H1 (cell line): ENCODE data around the gene ZNF598. TPM values are rescaled to one million over a fixed set of nuclear protein-coding genes. Genes with fewer than 3 reads are reported as not detected.

Experiments used
- CTCF ChIA-PET: fragments of 300-600 bp; sonication (Branson Sonifier 250); formaldehyde crosslinking; loops from one replicate; lab custom pipeline; 2021; ENCODE audit not compliant: partially characterized antibody; lab: Charles Lee
- POLR2A ChIA-PET: fragments of 300-600 bp; sonication (Branson Sonifier 250); formaldehyde crosslinking; loops from one replicate; lab custom pipeline; 2021; ENCODE audit warnings: inconsistent platforms; ENCODE audit not compliant: partially characterized antibody; lab: Charles Lee
- DNase-seq, 2 experiments: peaks; one replicate each; pipeline versions ENCODE4 v3.0.0 to v3.0.0-alpha.2; 2010 to 2022; ENCODE audit warnings: low spot score in 2 of 2, low read depth in 1 of 2, mixed read lengths in 1 of 2
- FAIRE-seq: peaks from 2 replicates; lab custom pipeline; 2011; peaks lifted over from hg19 to GRCh38; lab: Jason Lieb, UNC
- H2AFZ ChIP-seq: 2 replicates; pipeline ENCODE4 v1.8.1; 2012; ENCODE audit warnings: low read length, inconsistent platforms
- H2AK5ac ChIP-seq: 2 replicates; pipeline ENCODE4 v1.6.1; 2013; ENCODE audit warnings: low read depth, low read length
- H2BK120ac ChIP-seq: replicated peaks from 2 replicates; pipeline ENCODE3; 2013; ENCODE audit warnings: low read depth, low read length, inconsistent platforms
- H2BK12ac ChIP-seq: 2 replicates; pipeline ENCODE4 v1.6.1; 2013; ENCODE audit warnings: low read depth, low read length
- H2BK15ac ChIP-seq: 2 replicates; pipeline ENCODE4 v1.6.1; 2013; ENCODE audit warnings: low read length
- H2BK20ac ChIP-seq: 2 replicates; pipeline ENCODE4 v1.6.1; 2013; ENCODE audit warnings: low read length
- H2BK5ac ChIP-seq: 2 replicates; pipeline ENCODE4 v1.6.1; 2013; ENCODE audit warnings: low read depth, low read length
- H3K14ac ChIP-seq: 2 replicates; pipeline ENCODE4 v1.6.1; 2013; ENCODE audit warnings: inconsistent platforms; ENCODE audit not compliant: insufficient read length
- H3K18ac ChIP-seq: 2 replicates; pipeline ENCODE4 v1.6.1; 2013; ENCODE audit warnings: low read length; ENCODE audit errors: extremely low read depth
- H3K23ac ChIP-seq: 2 replicates; pipeline ENCODE4 v1.6.1; 2013; ENCODE audit warnings: inconsistent platforms; ENCODE audit not compliant: insufficient read length
- H3K23me2 ChIP-seq: 2 replicates; pipeline ENCODE4 v1.6.1; 2013; ENCODE audit warnings: low read depth, low read length
- H3K27ac ChIP-seq: 2 replicates; pipeline ENCODE4 v1.6.1; 2011; ENCODE audit warnings: low read depth, low read length, inconsistent platforms
- H3K27me3 ChIP-seq, 4 experiments: replicated peaks in 1 of 4; 1 replicate in 1 of 4; 2 replicates in 3 of 4; pipeline versions ENCODE4 v1.6.1 to v1.8.1; 2011 to 2013; ENCODE audit warnings: low read length in 3 of 4, mild to moderate bottlenecking in 3 of 4, inconsistent platforms in 2 of 4, mixed read lengths in 2 of 4, moderate library complexity in 1 of 4; ENCODE audit not compliant: control insufficient read depth in 3 of 4, insufficient read depth in 3 of 4; ENCODE audit errors: extremely low read depth in 1 of 4
- H3K36me3 ChIP-seq, 4 experiments: 2 replicates each; pipeline versions ENCODE4 v1.6.1 to v1.8.1; 2011 to 2013; ENCODE audit warnings: mild to moderate bottlenecking in 4 of 4, low read length in 3 of 4, moderate library complexity in 2 of 4, control low read depth in 1 of 4, inconsistent platforms in 1 of 4; ENCODE audit not compliant: insufficient read depth in 4 of 4, control insufficient read depth in 2 of 4
- H3K4ac ChIP-seq: replicated peaks from 2 replicates; pipeline ENCODE3; 2013; ENCODE audit warnings: low read length, low read depth, mixed read lengths, inconsistent platforms; ENCODE audit not compliant: insufficient read length
- H3K4me1 ChIP-seq, 4 experiments: replicated peaks in 1 of 4; 1 replicate in 1 of 4; 2 replicates in 3 of 4; pipeline versions ENCODE4 v1.6.1 to v1.8.1; 2011 to 2013; ENCODE audit warnings: low read length in 3 of 4, inconsistent platforms in 2 of 4, mixed read lengths in 1 of 4; ENCODE audit not compliant: insufficient read depth in 4 of 4, control insufficient read depth in 3 of 4
- H3K4me2 ChIP-seq, 2 experiments: 2 replicates each; pipeline versions ENCODE4 v1.6.1 to v1.8.1; 2011 to 2013; ENCODE audit warnings: low read depth in 2 of 2, low read length in 2 of 2, control low read depth in 1 of 2, inconsistent platforms in 1 of 2, mild to moderate bottlenecking in 1 of 2; ENCODE audit not compliant: insufficient read depth in 1 of 2
- H3K4me3 ChIP-seq, 4 experiments: fragments of 200-600, 300-600 bp in 1 of 4; sonication (generic), shearing (Covaris generic), sonication (Bioruptor Twin) in 1 of 4; 2 replicates each; pipeline versions ENCODE4 v1.5.1 to v1.8.1; 2011 to 2016; ENCODE audit warnings: low read length in 4 of 4, low read depth in 3 of 4, control low read depth in 2 of 4, inconsistent platforms in 2 of 4, mild to moderate bottlenecking in 2 of 4, mixed read lengths in 1 of 4, moderate library complexity in 1 of 4; ENCODE audit not compliant: insufficient read depth in 2 of 4; ENCODE audit errors: extremely low read depth in 1 of 4
- H3K56ac ChIP-seq: replicated peaks from 2 replicates; pipeline ENCODE3; 2013; ENCODE audit warnings: low read depth, mild to moderate bottlenecking, mixed read lengths, low read length, inconsistent platforms; ENCODE audit not compliant: insufficient read length
- H3K79me1 ChIP-seq: 2 replicates; pipeline ENCODE4 v1.6.1; 2013; ENCODE audit warnings: low read depth, low read length, control low read depth
- H3K79me2 ChIP-seq, 2 experiments: 2 replicates each; pipeline versions ENCODE4 v1.6.1 to v1.8.1; 2012 to 2013; ENCODE audit warnings: low read length in 2 of 2, mild to moderate bottlenecking in 2 of 2, inconsistent platforms in 1 of 2; ENCODE audit not compliant: insufficient read depth in 2 of 2, control insufficient read depth in 1 of 2
- H3K9ac ChIP-seq, 4 experiments: replicated peaks in 1 of 4; 1 replicate in 1 of 4; 2 replicates in 3 of 4; pipeline versions ENCODE4 v1.6.1 to v1.8.1; 2011 to 2013; ENCODE audit warnings: low read depth in 3 of 4, low read length in 3 of 4, control low read depth in 2 of 4, mild to moderate bottlenecking in 2 of 4, moderate library complexity in 2 of 4, inconsistent platforms in 1 of 4; ENCODE audit errors: extremely low read depth in 1 of 4
- H3K9me3 ChIP-seq, 2 experiments: 2 replicates each; pipeline versions ENCODE4 v1.6.1 to v1.8.1; 2012 to 2013; ENCODE audit warnings: mild to moderate bottlenecking in 2 of 2, moderate library complexity in 2 of 2, control low read depth in 1 of 2, inconsistent platforms in 1 of 2, low read depth in 1 of 2, low read length in 1 of 2, mixed read lengths in 1 of 2; ENCODE audit not compliant: insufficient read depth in 2 of 2
- H4K20me1 ChIP-seq, 2 experiments: replicated peaks in 1 of 2; 2 replicates each; pipeline versions ENCODE3 to v1.8.1; 2011 to 2013; ENCODE audit warnings: inconsistent platforms in 2 of 2, low read length in 2 of 2, mild to moderate bottlenecking in 1 of 2; ENCODE audit not compliant: insufficient read depth in 2 of 2, control insufficient read depth in 1 of 2
- H4K5ac ChIP-seq: 2 replicates; pipeline ENCODE4 v1.6.1; 2013; ENCODE audit warnings: low read length, low read depth, mixed read lengths, inconsistent platforms; ENCODE audit not compliant: insufficient read length
- H4K8ac ChIP-seq: 2 replicates; pipeline ENCODE4 v1.8.0; 2013; ENCODE audit warnings: mild to moderate bottlenecking, moderate library complexity, low read length, inconsistent platforms; ENCODE audit not compliant: insufficient read depth; ENCODE audit errors: extremely low read depth
- H4K91ac ChIP-seq: replicated peaks from 2 replicates; pipeline ENCODE3; 2013; ENCODE audit warnings: low read length, mixed read lengths, inconsistent platforms; ENCODE audit not compliant: insufficient read length
- BACH1 ChIP-seq: IDR thresholded peaks from 2 replicates; pipeline ENCODE4 v1.6.1; 2012; ENCODE audit warnings: low read length, improper control_type of control experiment
- CEBPB ChIP-seq: IDR thresholded peaks from 2 replicates; pipeline ENCODE4 v1.6.1; 2012; ENCODE audit warnings: low read depth, low read length
- CHD2 ChIP-seq: IDR thresholded peaks from 2 replicates; pipeline ENCODE4 v1.6.1; 2012; ENCODE audit warnings: low read length, improper control_type of control experiment
- SIX5 ChIP-seq: IDR thresholded peaks from 2 replicates; pipeline ENCODE4 v1.6.1; 2011; ENCODE audit warnings: mild to moderate bottlenecking, low read depth, low read length
- WGBS, 2 experiments: shearing (Covaris generic) in 1 of 2; methylation state at CpG; one replicate each; pipeline versions ENCODE4 v1.1.6 to v1.1.7; 2013 to 2015; ENCODE audit warnings: low lambda C conversion rate in 2 of 2, mixed read lengths in 2 of 2, inconsistent platforms in 1 of 2, low coverage in 1 of 2, missing lambda C conversion rate in 1 of 2; ENCODE audit not compliant: insufficient replicate concordance in 2 of 2, insufficient coverage in 1 of 2, insufficient read length in 1 of 2; ENCODE audit errors: extremely low coverage in 1 of 2, missing lambda C conversion rate in 1 of 2; 5-methylcytosine and 5-hydroxymethylcytosine counted together
- polyA plus RNA-seq, 7 experiments: library from polyadenylated mRNA; depleted of rRNA in 3 of 7; stranded (reverse) in 5 of 7; unstranded in 2 of 7; fragments of >200 nt in 5 of 7; fragments of 200-250 nt in 2 of 7; gene quantifications; 1 replicate in 5 of 7; 2 replicates in 1 of 7; 4 replicates in 1 of 7; pipeline versions ENCODE4 v1.2.1 to v1.2.3, GENCODE V29; 2011 to 2013; ENCODE audit warnings: missing spikeins in 2 of 7, mixed read lengths in 2 of 7
- total RNA-seq: library from RNA; stranded (reverse); fragmentation: NEBNext Ultra II Directional; extraction: Animal tissue kit (Norgen Biotek cat#: 25700); gene quantifications from 2 replicates; pipeline ENCODE4 v1.2.1, GENCODE V29; 2021

The ZNF598 gene
- total and polyA plus RNA-seq, 2 of the 8 experiments (the other 6 are each of a cell fraction or from before 2014, with no cell fraction given), result 29.3 to 47.6 TPM

GRCh38 chr16:2007081-2007836, 2.4 kb downstream of the ZNF598 start:
- no peak for TF ChIP-seq BACH1
- no peak for TF ChIP-seq CHD2
- no peak for TF ChIP-seq CEBPB
- no peak for TF ChIP-seq SIX5
- H3K9me3 ChIP-seq, result no peaks in the 10 kb centered on the region
- no peak overlapping the region for H2BK20ac ChIP-seq
- no peak overlapping the region for H2BK5ac ChIP-seq
- no peak overlapping the region for H4K5ac ChIP-seq
- no peak overlapping the region for H4K8ac ChIP-seq
- H3K36me3 ChIP-seq, result peaks cover under 1 to 11% (median 6%) of the 10 kb centered on the region in 4 experiments; a peak in 6 of 8 replicates
- no peak overlapping the region for H3K23ac ChIP-seq
- POLR2A ChIA-PET, result interaction anchor here (1.1 to 4.7 kb wide), 9 partner anchors 10 to 148 kb away, joined by 3 to 37 read pairs (median 5); partner anchors contain the start of genes NPW, RNF151, RPS2 and TRAF7
- CTCF ChIA-PET, result interaction anchor here (0.8 to 2.8 kb wide), 10 partner anchors 9 to 140 kb away, joined by 3 to 7 read pairs (median 6); partner anchors contain the start of genes NHERF2 and NPW
- WGBS, 2 experiments, result 88% methylated on average over 10 of the region's 16 CpGs; no CpG with 5 or more reads in 1 of the 2 experiments
- no peak overlapping the region for H2BK12ac ChIP-seq
- peaks cover 22 to 52% of the 10 kb centered on the region in 2 experiments; a peak in 3 of 4 replicates for H3K79me2 ChIP-seq
- DNase-seq, result no peak
- H3K4ac ChIP-seq, result no peak overlapping the region
- no peak overlapping the region for H3K4me3 ChIP-seq
- no peak overlapping the region for H3K56ac ChIP-seq
- H2BK15ac ChIP-seq, result no peak overlapping the region
- H3K27ac ChIP-seq, result no peak overlapping the region
- H2AFZ ChIP-seq, result no peak overlapping the region
- no peak overlapping the region for H4K91ac ChIP-seq
- no peak for FAIRE-seq
- no peak overlapping the region for H2BK120ac ChIP-seq
- H4K20me1 ChIP-seq, result peaks cover 23 to 54% of the 10 kb centered on the region in 2 experiments
- H3K4me1 ChIP-seq, result peaks cover 3 to 38% (median 22%) of the 10 kb centered on the region in 4 experiments
- no peaks in the 10 kb centered on the region for H3K27me3 ChIP-seq
- peaks cover 9% of the 10 kb centered on the region; the same call in 1 of the 2 replicates for H3K79me1 ChIP-seq
- no peak overlapping the region for H3K9ac ChIP-seq
- peak overlapping the region in 1 of 2 experiments; percentile 92; a peak in 1 of 4 replicates for H3K4me2 ChIP-seq
- no peak overlapping the region for H3K14ac ChIP-seq
- H3K23me2 ChIP-seq, result peaks cover 12% of the 10 kb centered on the region; the same call in 1 of the 2 replicates
- H2AK5ac ChIP-seq, result no peak overlapping the region
- H3K18ac ChIP-seq, result no peak overlapping the region
